Activated CD8-positive, alpha-beta T cell treated with anti-CD3 and anti-CD28 coated beads for 36 hours (primary cell): ENCODE measurements around the gene UBE2Q2. TPM values are rescaled to one million over a fixed set of nuclear protein-coding genes. Genes with fewer than 3 reads are reported as not detected.

ENCODE experiments used
- ATAC-seq: fragments of 200-7000 bp; cut with Tn5 transposase; one replicate; pipeline ENCODE4 v1.10.0; 2021; ENCODE audit warnings: mild to moderate bottlenecking, moderate library complexity
- CTCF ChIA-PET: fragments of 350-600 bp; sonication (Branson Sonifier 250); formaldehyde crosslinking; loops from one replicate; lab custom pipeline; 2021; ENCODE audit warnings: antibody characterized with exemption; lab: Charles Lee
- POLR2A ChIA-PET: fragments of 350-600 bp; sonication (Branson Sonifier 250); formaldehyde crosslinking; loops from one replicate; lab custom pipeline; 2021; ENCODE audit warnings: antibody characterized with exemption; lab: Charles Lee
- DNase-seq: peaks from one replicate; pipeline ENCODE4 v3.0.0-alpha.2; 2020
- H3K27ac Mint-ChIP-seq: one replicate; pipeline ENCODE4 v1.8.0; 2021; ENCODE audit warnings: mild to moderate bottlenecking, mixed read lengths
- H3K27me3 Mint-ChIP-seq: one replicate; pipeline ENCODE4 v1.8.0; 2021; ENCODE audit warnings: mixed read lengths
- H3K36me3 Mint-ChIP-seq: one replicate; pipeline ENCODE4 v1.8.0; 2021; ENCODE audit warnings: low read depth, mixed read lengths
- H3K4me1 Mint-ChIP-seq: one replicate; pipeline ENCODE4 v1.8.0; 2021; ENCODE audit warnings: low read depth, mixed read lengths
- H3K4me3 Mint-ChIP-seq: one replicate; pipeline ENCODE4 v1.8.0; 2021; ENCODE audit warnings: mild to moderate bottlenecking, moderate library complexity, mixed read lengths
- H3K9me3 Mint-ChIP-seq: one replicate; pipeline ENCODE4 v1.8.0; 2021; ENCODE audit warnings: mixed read lengths
- intact Hi-C: fragments of 100-400 bp; cut with micrococcal nuclease; formaldehyde crosslinking; loops from one replicate; pipeline ENCODE4 v1.10.0; 2022
- total RNA-seq, 2 experiments: library from RNA; stranded (reverse); gene quantifications; one replicate each; pipeline ENCODE4 v1.2.3, GENCODE V29; 2021
- TF ChIP-seq, protein P1 (sequence below): fragments of 200-600 bp; IDR thresholded peaks from one replicate; pipeline ENCODE4 v1.8.0; 2022; ENCODE audit warnings: antibody characterized with exemption, mild to moderate bottlenecking

Gene UBE2Q2
- total RNA-seq, 2 experiments from 2014 or later = 19.4 to 20.0 TPM

DNA sequence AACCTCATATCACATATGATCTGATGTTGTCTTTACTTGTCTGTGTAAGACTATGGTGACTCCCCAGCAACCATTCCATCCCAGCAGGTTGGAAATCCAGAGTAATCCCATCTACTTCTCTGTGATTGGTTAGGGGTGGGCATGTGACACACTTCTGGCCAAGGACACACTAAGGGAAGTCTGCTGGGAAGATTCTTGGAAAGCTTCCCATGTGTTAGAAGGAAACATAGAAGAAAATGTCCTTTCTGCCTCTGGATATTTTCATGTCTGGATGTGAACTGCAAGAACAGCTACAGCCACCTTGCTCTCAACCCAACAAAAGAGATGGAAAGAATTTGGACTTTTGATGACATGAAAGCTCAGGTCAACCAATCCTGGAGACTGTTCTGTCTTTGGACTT lies 2.6 kb upstream of the UBE2Q2 start:
- POLR2A ChIA-PET = interaction anchor here (0.7 to 1.2 kb wide), 2 partner anchors 15 to 25 kb away, joined by 3 read pairs; no protein-coding TSS in a partner anchor
- DNase-seq = no peak
- Mint-ChIP-seq H3K4me1 (peaks cover 9% of the 10 kb centered on the region), H3K4me3 (no peak overlapping the region), H3K9me3 (no peaks in the 10 kb centered on the region), H3K27me3 (peaks cover 11% of the 10 kb centered on the region), H3K27ac (no peak overlapping the region), H3K36me3 (peaks cover 13% of the 10 kb centered on the region)
- no peak for ATAC-seq
- CTCF ChIA-PET = interaction anchor here (0.9 to 1.2 kb wide), 2 partner anchors 66 to 216 kb away, joined by 3 read pairs; no protein-coding TSS in a partner anchor
- intact Hi-C loops = no loop called here
- TF ChIP-seq, protein P1, sequence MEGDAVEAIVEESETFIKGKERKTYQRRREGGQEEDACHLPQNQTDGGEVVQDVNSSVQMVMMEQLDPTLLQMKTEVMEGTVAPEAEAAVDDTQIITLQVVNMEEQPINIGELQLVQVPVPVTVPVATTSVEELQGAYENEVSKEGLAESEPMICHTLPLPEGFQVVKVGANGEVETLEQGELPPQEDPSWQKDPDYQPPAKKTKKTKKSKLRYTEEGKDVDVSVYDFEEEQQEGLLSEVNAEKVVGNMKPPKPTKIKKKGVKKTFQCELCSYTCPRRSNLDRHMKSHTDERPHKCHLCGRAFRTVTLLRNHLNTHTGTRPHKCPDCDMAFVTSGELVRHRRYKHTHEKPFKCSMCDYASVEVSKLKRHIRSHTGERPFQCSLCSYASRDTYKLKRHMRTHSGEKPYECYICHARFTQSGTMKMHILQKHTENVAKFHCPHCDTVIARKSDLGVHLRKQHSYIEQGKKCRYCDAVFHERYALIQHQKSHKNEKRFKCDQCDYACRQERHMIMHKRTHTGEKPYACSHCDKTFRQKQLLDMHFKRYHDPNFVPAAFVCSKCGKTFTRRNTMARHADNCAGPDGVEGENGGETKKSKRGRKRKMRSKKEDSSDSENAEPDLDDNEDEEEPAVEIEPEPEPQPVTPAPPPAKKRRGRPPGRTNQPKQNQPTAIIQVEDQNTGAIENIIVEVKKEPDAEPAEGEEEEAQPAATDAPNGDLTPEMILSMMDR = no peak

DNA sequence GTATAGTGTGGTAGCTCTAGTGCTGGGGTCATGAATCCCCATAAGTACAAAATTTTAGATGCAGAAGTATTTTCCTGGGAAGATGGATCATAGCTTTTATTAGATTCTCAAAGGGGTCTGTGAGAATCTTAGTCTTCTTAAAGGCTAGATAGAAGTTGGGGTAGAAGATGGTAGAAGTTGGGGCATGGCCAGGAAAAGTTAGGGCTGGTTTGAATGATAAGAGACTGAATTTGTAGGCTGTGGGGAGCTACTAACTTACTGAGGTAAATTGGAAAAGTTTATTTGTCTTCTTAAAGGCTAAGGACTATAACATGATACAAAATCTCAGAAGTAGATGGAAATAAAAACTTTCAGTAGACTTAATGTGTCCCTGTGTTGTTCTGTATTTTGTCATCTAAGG lies 1.6 kb upstream of the UBE2Q2 start:
- no peaks in the 10 kb centered on the region for H3K9me3 Mint-ChIP-seq
- peaks cover 16% of the 10 kb centered on the region for H3K4me1 Mint-ChIP-seq
- DNase-seq = no peak
- POLR2A ChIA-PET = interaction anchor here (1.0 kb wide), 1 partner anchor 16 kb away, joined by 3 read pairs; no protein-coding TSS in a partner anchor
- H3K36me3 Mint-ChIP-seq = peaks cover 17% of the 10 kb centered on the region
- TF ChIP-seq, protein P1 = no peak
- H3K27me3 Mint-ChIP-seq = peaks cover 11% of the 10 kb centered on the region
- no peak for ATAC-seq
- CTCF ChIA-PET = interaction anchor here (0.9 to 1.2 kb wide), 3 partner anchors 22 to 215 kb away, joined by 3 read pairs; no protein-coding TSS in a partner anchor
- no peak overlapping the region for H3K4me3 Mint-ChIP-seq
- intact Hi-C loops = no loop called here
- no peak overlapping the region for H3K27ac Mint-ChIP-seq

DNA sequence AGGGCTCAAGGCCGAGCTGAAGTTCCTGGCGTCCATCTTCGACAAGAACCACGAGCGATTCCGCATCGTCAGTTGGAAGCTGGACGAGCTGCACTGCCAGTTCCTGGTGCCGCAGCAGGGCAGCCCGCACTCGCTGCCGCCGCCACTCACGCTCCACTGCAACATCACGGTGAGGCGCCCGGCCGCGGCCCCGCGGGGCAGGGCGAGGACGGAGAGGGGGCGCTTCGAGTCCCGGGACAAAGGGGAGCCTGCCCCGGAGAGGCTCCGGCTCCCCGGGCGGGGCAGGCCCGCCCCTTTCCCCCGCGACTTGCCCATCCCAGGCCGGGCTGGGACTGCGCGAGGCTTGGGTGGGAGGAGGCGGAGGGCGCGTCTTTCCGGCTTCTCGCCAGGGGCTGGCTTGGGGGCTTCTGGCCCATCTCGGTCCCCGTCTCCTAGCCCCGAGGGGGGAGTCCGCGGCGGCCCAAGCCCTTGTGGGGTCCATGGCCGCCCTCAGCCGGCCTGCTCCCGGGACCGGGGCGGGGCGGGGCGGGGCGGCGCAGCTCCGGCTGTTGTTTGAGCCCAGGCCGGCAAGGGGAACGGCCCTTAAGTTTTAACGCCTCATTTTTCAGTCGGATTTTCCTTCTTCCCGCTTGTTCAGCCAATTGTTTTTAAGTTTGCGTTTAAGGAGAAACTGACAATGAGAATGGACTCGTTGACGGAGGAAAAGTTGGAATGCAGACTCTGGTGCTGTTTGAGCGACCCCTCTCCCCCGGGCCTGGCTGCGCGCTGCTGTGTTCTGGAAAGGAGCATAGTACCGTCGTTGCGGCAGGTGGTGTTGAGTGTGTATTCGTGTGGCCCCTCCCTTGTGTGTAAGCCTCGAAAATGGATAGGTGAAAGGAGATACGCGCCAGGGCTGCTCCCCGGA lies 683 bp downstream of the UBE2Q2 start:
- peaks cover 20% of the 10 kb centered on the region for H3K36me3 Mint-ChIP-seq
- ChIA-PET POLR2A (interaction anchor here (0.7 to 2.2 kb wide), 6 partner anchors 12 to 108 kb away, joined by 3 to 6 read pairs (median 4); partner anchors contain the start of gene FBXO22), CTCF (interaction anchor here (0.9 to 1.6 kb wide), 2 partner anchors 9 to 64 kb away, joined by 3 read pairs; no protein-coding TSS in a partner anchor)
- ATAC-seq (peak; percentile 61), DNase-seq (peak; percentile 54)
- H3K4me3 Mint-ChIP-seq = peak overlapping the region; percentile 91
- peaks cover 34% of the 10 kb centered on the region for H3K4me1 Mint-ChIP-seq
- TF ChIP-seq, protein P1 = no peak
- intact Hi-C loops = no loop called here
- no peaks in the 10 kb centered on the region for H3K9me3 Mint-ChIP-seq
- H3K27me3 Mint-ChIP-seq = peaks cover 11% of the 10 kb centered on the region
- peak overlapping the region; percentile 87 for H3K27ac Mint-ChIP-seq

DNA sequence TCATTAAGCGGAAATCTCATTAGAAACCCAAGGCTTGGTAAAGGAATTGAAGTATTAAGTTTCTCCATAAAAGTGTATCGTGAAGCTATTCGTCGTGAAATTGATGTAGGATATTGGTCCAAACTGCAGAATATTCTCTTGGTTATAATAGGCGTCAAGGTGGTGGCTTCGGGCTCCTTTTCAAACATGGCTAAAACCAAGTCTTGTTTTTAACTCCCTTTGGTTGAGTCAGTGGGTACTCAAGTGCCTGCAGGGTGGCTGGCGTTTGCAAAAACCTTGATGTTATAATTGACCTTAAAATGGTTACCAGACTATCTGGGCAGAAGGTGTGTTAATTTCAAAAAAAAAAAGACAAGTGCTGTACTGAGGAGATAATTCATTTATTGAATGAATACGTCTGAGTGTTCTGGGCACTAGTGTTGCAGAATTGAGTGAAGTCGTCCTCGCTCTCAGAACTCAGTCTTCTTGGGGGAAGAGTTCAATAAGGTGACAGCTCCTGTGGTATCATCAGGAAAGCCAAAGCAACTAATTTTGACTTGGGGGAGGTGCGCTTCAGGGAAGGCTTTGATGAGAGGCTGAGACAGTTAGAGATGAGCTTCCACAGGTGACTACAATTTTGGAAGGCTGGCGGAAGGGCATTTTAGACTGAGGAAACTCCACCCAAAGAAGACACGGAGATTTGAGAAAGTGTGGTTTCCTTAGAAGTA lies 1.5 kb downstream of the UBE2Q2 start:
- peak overlapping the region; percentile 87 for H3K27ac Mint-ChIP-seq
- peaks cover 42% of the 10 kb centered on the region for H3K4me1 Mint-ChIP-seq
- intact Hi-C loops = no loop called here
- peaks cover 11% of the 10 kb centered on the region for H3K27me3 Mint-ChIP-seq
- H3K4me3 Mint-ChIP-seq = peak overlapping the region; percentile 91
- ChIA-PET CTCF (no interaction called here), POLR2A (interaction anchor here (0.7 to 2.2 kb wide), 5 partner anchors 16 to 109 kb away, joined by 3 to 6 read pairs (median 4); partner anchors contain the start of gene FBXO22)
- ATAC-seq (no peak), DNase-seq (peak; percentile 2)
- H3K9me3 Mint-ChIP-seq = no peaks in the 10 kb centered on the region
- TF ChIP-seq, protein P1 = no peak
- H3K36me3 Mint-ChIP-seq = peaks cover 20% of the 10 kb centered on the region
